ENCODE measurements around the gene KRT13. TPM values are rescaled to one million over a fixed set of nuclear protein-coding genes. Genes with fewer than 3 reads are reported as not detected.
A peak's percentile ranks its signal among the peaks of the same experiment; 100 is the strongest.

The KRT13 gene
- total RNA-seq, 1 donor from 2014 or later: 112 TPM

- DNase-seq (ENCODE audit: low read depth): no peak
- no peaks in the 10 kb centered on the region for H3K36me3 ChIP-seq (ENCODE audit: control insufficient read depth, insufficient read depth, low read length)
Observed at GRCh38 chr17:41492771-41493170, 12.6 kb downstream of the KRT13 start.

DNA sequence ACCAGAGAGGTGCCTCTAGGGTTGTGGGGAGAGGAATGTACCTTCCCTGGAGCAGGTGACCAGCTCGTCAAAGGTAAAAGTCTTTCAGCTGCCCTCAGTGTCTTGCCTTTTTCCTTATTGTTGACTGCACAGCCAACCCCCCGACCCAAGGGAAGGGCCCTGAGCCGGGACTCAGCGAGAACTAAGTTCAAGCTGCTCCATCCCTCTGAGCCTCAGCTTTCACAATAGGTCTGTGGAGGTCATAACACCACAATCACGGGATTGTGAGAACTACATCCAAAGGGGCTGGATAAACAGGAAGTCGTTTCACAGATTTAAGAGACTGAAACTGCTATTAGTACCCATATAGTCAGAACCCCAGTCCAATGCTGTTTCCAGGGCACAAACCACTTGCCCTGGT lies 13.1 kb downstream of the KRT13 start:
- TF ChIP-seq CTCF (IDR thresholded peaks at IDR 0.05; ENCODE audit: insufficient read depth, low read length, severe bottlenecking): no peak
- H3K4me3 ChIP-seq (ENCODE audit: low read depth, low read length): no peak overlapping the region
- H3K36me3 ChIP-seq (ENCODE audit: control insufficient read depth, insufficient read depth, low read length): no peaks in the 10 kb centered on the region
- H3K27me3 ChIP-seq (ENCODE audit: control insufficient read depth, insufficient read depth, low read length): no peaks in the 10 kb centered on the region
- DNase-seq (ENCODE audit: low read depth) (no peak), FAIRE-seq (no peak)

More at GRCh38 chr17:41492771-41493170, 12.6 kb downstream of the KRT13 start:
- peak; percentile 55 for FAIRE-seq
- no peaks in the 10 kb centered on the region for H3K27me3 ChIP-seq (ENCODE audit: control insufficient read depth, insufficient read depth, low read length)
- no peak overlapping the region for H3K4me3 ChIP-seq (ENCODE audit: low read depth, low read length)
- no peak for TF ChIP-seq CTCF (IDR thresholded peaks at IDR 0.05; ENCODE audit: insufficient read depth, low read length, severe bottlenecking)

DNA sequence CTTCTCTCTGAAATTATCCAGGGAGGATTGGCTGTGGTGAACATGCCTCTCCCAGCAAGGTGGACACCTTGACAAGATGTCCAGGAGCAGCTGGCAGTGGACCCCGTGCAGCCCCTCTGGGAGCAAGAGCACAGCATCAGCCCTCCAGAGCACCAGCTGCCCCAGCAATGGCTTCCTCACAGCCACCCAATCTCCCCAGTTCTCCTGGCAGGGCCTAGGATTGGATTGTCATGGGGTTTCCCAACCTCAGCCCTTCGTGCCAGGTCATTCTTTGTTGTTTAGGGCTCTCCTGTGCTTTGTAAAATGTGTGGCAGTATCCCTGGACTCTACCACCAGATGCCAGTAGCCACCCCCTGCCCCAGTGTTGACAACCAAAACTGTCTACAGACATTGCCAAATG lies 13.9 kb downstream of the KRT13 start:
- DNase-seq (ENCODE audit: low read depth) (no peak), FAIRE-seq (no peak)
- no peaks in the 10 kb centered on the region for H3K36me3 ChIP-seq (ENCODE audit: control insufficient read depth, insufficient read depth, low read length)
- TF ChIP-seq CTCF (IDR thresholded peaks at IDR 0.05; ENCODE audit: insufficient read depth, low read length, severe bottlenecking): no peak
- no peak overlapping the region for H3K4me3 ChIP-seq (ENCODE audit: low read depth, low read length)
- no peaks in the 10 kb centered on the region for H3K27me3 ChIP-seq (ENCODE audit: control insufficient read depth, insufficient read depth, low read length)

DNA sequence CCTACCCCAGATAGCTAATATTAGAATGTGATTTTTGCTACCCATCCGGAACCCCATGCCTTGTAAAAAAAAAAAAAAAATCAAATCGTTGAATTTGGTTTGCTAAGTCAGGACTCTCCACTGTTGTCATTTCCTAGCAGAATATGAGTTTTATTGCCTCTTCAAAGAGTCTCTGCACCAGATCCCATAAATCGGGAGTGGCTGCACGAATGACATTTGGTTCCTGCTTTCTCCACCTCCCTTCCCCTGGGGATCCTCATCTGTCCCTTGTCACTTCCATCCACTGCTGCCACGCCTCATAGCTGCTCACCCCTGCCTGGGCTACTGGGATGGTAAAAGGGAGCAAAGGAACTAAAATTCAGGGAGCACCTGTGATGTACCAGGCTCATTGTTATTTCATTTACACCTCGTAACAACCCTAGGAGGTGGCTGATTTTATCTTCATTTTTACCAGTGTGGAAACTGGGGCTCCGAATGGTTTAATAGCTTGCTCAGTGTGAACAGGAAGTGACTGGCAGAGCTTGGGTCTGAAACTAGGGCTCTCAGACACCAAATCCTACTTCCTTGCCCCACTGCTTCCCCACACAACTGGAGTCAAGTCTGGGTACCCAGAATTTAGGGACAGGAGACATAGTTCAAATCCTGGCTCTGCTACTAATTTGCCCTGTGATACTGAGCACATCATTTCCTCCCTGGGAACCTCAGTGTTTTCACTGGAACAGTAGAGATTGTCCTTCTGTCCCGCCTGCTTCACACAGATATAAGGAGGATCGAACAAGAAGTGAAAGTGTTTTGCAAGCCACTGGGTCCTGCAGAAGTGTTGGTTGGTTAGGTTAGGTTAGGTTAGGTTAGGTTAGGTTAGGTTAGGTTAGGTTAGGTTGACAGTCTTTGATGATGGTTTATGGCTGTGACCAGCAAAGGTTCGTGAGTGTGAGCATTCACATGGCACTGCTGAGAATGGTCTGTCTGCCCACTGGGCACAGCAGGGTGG lies 15.1 kb downstream of the KRT13 start:
- Histone ChIP-seq H3K27me3 (ENCODE audit: control insufficient read depth, insufficient read depth, low read length) (no peaks in the 10 kb centered on the region), H3K4me3 (ENCODE audit: low read depth, low read length) (no peak overlapping the region), H3K36me3 (ENCODE audit: control insufficient read depth, insufficient read depth, low read length) (no peaks in the 10 kb centered on the region)
- no peak for TF ChIP-seq CTCF (IDR thresholded peaks at IDR 0.05; ENCODE audit: insufficient read depth, low read length, severe bottlenecking)
- DNase-seq (ENCODE audit: low read depth) (no peak), FAIRE-seq (peak; percentile 7)

GRCh38 chr17:41489531-41489930 lies 15.9 kb downstream of the KRT13 start, which contains the start of gene KRT36:
TSS of gene KRT36 (minus strand) at chr17:41489910. CDS start at chr17:41489864, 46 bp downstream.
- Histone ChIP-seq H3K36me3 (ENCODE audit: control insufficient read depth, insufficient read depth, low read length) (no peaks in the 10 kb centered on the region), H3K27me3 (ENCODE audit: control insufficient read depth, insufficient read depth, low read length) (no peaks in the 10 kb centered on the region), H3K4me3 (ENCODE audit: low read depth, low read length) (no peak within 1 kb of the TSS)
- DNase-seq (ENCODE audit: low read depth) (no peak), FAIRE-seq (no peak)
- TF ChIP-seq CTCF (IDR thresholded peaks at IDR 0.05; ENCODE audit: insufficient read depth, low read length, severe bottlenecking): no peak
